GM19397 (cell line): ENCODE results near the gene GPRIN3.

Experiments
- ATAC-seq: cut with Tn5 transposase; IDR thresholded peaks from one replicate; pipeline ENCODE4 v1.9.1; 2021; ENCODE audit warnings: mild to moderate bottlenecking, moderate library complexity; ENCODE audit not compliant: unreplicated experiment

The GPRIN3 gene

GRCh38 chr4:89307446-89308160 lies at the start of gene GPRIN3:
TSS of gene GPRIN3 (minus strand) at chr4:89307800. CDS start at chr4:89250110, 57,690 bp downstream.
- ATAC-seq = peak; percentile 79

- no peak for ATAC-seq
These were observed 49.7 kb upstream of the GPRIN3 start for GRCh38 chr4:89357340-89357739.

GRCh38 chr4:89356086-89356485 lies 48.5 kb upstream of the GPRIN3 start:
- no peak for ATAC-seq

GRCh38 chr4:89353514-89353913 lies 45.9 kb upstream of the GPRIN3 start:
- ATAC-seq = no peak

GRCh38 chr4:89352541-89352940 lies 44.9 kb upstream of the GPRIN3 start:
- no peak for ATAC-seq

- ATAC-seq = no peak
These were observed 43.6 kb upstream of the GPRIN3 start for GRCh38 chr4:89351201-89351600.

GRCh38 chr4:89347363-89348025 lies 39.9 kb upstream of the GPRIN3 start:
- no peak for ATAC-seq

GRCh38 chr4:89344571-89344970 lies 37.0 kb upstream of the GPRIN3 start:
- no peak for ATAC-seq

GRCh38 chr4:89338206-89338605 lies 30.6 kb upstream of the GPRIN3 start:
- no peak for ATAC-seq

- ATAC-seq = no peak
These were observed 30.1 kb upstream of the GPRIN3 start for GRCh38 chr4:89337681-89338080.

GRCh38 chr4:89336818-89337420 lies 29.3 kb upstream of the GPRIN3 start:
- ATAC-seq = no peak

- no peak for ATAC-seq
These were observed 27.2 kb upstream of the GPRIN3 start for GRCh38 chr4:89334830-89335229.

GRCh38 chr4:89334311-89334710 lies 26.7 kb upstream of the GPRIN3 start:
- ATAC-seq = no peak

GRCh38 chr4:89331686-89332544 lies 24.3 kb upstream of the GPRIN3 start:
- no peak for ATAC-seq

- ATAC-seq = no peak
These were observed 23.6 kb upstream of the GPRIN3 start for GRCh38 chr4:89331197-89331596.

GRCh38 chr4:89329280-89329679 lies 21.7 kb upstream of the GPRIN3 start:
- ATAC-seq = no peak

GRCh38 chr4:89324671-89325070 lies 17.1 kb upstream of the GPRIN3 start:
- peak; percentile 85 for ATAC-seq

- no peak for ATAC-seq
These were observed 15.1 kb upstream of the GPRIN3 start for GRCh38 chr4:89322671-89323070.

- no peak for ATAC-seq
These were observed 12.2 kb upstream of the GPRIN3 start for GRCh38 chr4:89319756-89320155.

GRCh38 chr4:89316931-89317366 lies 9.3 kb upstream of the GPRIN3 start:
- peak; percentile 42 for ATAC-seq

GRCh38 chr4:89316211-89316610 lies 8.6 kb upstream of the GPRIN3 start:
- ATAC-seq = no peak
